AG04450 (cell line): ENCODE results near the gene NPC1. TPM values are rescaled to one million over a fixed set of nuclear protein-coding genes. Genes with fewer than 3 reads are reported as not detected.

Experiments used
- CTCF ChIA-PET: fragments of 300-600, 350-600 bp; formaldehyde crosslinking; extraction: SDS; loops from one replicate; lab custom pipeline; 2022; ENCODE audit warnings: antibody characterized with exemption, inconsistent platforms; lab: Charles Lee
- POLR2A ChIA-PET: fragments of 350-600 bp; formaldehyde crosslinking; extraction: SDS; loops from one replicate; lab custom pipeline; 2021; ENCODE audit warnings: antibody characterized with exemption, inconsistent platforms; lab: Yijun Ruan, JAX
- DNase-seq: peaks from one replicate; pipeline ENCODE4 v3.0.0-alpha.2; 2011; ENCODE audit warnings: low read depth, low spot score
- H3K27ac ChIP-seq: one replicate; pipeline ENCODE4 v1.5.1; 2012; ENCODE audit warnings: low read depth, low read length, control low read depth
- H3K27me3 ChIP-seq: one replicate; pipeline ENCODE4 v1.6.0; 2012; ENCODE audit warnings: low read length; ENCODE audit not compliant: control insufficient read depth, insufficient read depth
- H3K4me3 ChIP-seq: 2 replicates; pipeline ENCODE4 v1.5.1; 2011; ENCODE audit warnings: mild to moderate bottlenecking, low read depth, low read length, control low read depth
- H3K9me3 ChIP-seq: 2 replicates; pipeline ENCODE4 v1.5.1; 2012; ENCODE audit warnings: low read length; ENCODE audit not compliant: control insufficient read depth, insufficient read depth
- CTCF ChIP-seq: IDR thresholded peaks from 2 replicates; pipeline ENCODE4 v1.5.1; 2011; ENCODE audit warnings: low read depth, low read length, control low read depth, inconsistent platforms
- polyA plus RNA-seq: library from polyadenylated mRNA; depleted of rRNA; stranded (reverse); fragments of >200 nt; gene quantifications from 2 replicates; pipeline ENCODE4 v1.2.3, GENCODE V29; 2011

The NPC1 gene
- polyA plus RNA-seq, 1 experiment, result 10.8 TPM

DNA sequence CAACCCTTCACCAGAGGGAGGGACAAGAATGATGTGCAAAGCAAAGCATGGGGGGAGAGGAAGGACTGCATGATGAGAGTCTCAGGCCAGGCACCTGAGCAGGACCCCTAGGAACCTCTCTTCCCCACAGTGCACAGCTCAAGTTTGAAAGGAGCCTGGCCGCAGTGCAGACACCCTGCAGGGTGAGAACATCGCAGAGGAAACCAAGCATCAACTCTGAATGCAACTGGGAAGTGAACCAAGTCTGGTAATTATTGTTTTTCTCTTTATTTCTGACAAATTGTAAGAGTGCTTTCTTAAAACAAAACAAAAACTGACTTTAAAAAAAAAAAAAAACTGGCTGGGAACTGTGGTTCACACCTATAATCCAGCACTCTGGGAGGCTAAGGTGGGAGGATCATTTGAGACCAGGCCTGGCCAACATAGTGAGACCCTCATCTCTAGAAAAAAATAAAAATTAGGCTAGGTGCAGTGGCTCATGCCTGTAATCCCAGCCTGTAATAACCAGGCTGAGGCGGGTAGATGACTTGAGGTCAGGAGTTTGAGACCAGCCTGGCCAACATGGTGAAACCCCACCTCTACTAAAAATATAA lies 15.3 kb downstream of the NPC1 start:
- Histone ChIP-seq H3K9me3 (no peaks in the 10 kb centered on the region), H3K4me3 (no peak overlapping the region), H3K27ac (no peak overlapping the region), H3K27me3 (no peaks in the 10 kb centered on the region)
- no peak for TF ChIP-seq CTCF
- CTCF ChIA-PET, result interaction anchor here (1.1 kb wide), 1 partner anchor 132 kb away, joined by 4 read pairs; no protein-coding TSS in a partner anchor
- DNase-seq, result no peak
- POLR2A ChIA-PET, result no interaction called here

DNA sequence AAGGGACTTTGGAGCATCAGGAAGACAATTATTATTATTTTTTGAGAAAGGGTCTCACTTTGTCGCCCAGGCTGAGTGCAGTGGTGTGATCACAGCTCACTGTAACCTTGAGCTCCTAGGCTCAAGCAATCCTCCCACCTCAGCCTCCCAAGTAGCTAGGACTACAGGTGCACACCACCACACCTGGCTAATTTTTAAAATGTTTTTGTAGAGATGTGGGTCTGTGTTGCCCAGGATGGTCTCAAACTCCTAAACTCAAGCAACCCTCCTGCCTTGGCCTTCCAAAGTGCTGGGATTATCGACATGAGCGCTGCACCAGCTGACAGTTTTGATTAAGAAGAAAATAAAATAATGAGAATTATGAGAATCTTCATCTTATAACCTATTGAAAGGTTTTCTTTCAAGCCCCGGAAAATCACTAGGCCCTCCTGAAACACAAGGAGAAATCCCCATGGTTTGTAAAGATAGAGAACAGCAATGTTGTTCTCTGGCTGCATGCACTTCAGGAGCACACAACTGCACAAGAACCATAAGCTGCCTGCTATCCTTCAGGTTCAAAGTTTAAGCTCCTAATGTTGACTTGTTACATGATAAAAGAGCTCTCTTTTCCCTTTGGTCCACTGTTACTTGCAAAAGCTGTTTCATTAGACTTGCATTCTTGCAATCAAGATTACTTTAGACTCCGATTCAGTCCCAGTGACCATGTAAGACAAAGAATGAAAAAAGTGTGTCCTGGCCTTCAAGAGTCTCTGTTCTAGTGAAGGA lies 16.8 kb downstream of the NPC1 start:
- CTCF ChIA-PET, result interaction anchor here (1.0 to 1.8 kb wide), 3 partner anchors 12 to 134 kb away, joined by 3 to 4 read pairs (median 3); no protein-coding TSS in a partner anchor
- TF ChIP-seq CTCF, result no peak
- no peak overlapping the region for H3K4me3 ChIP-seq
- no peaks in the 10 kb centered on the region for H3K9me3 ChIP-seq
- H3K27me3 ChIP-seq, result no peaks in the 10 kb centered on the region
- no peak for DNase-seq
- H3K27ac ChIP-seq, result no peak overlapping the region
- POLR2A ChIA-PET, result no interaction called here

GRCh38 chr18:23568281-23569138 lies 17.8 kb downstream of the NPC1 start:
- TF ChIP-seq CTCF, result no peak
- no peak overlapping the region for H3K27ac ChIP-seq
- ChIA-PET POLR2A (no interaction called here), CTCF (interaction anchor here (1.0 to 1.8 kb wide), 2 partner anchors 63 to 135 kb away, joined by 3 to 4 read pairs; no protein-coding TSS in a partner anchor)
- no peak for DNase-seq
- no peak overlapping the region for H3K4me3 ChIP-seq
- H3K27me3 ChIP-seq, result no peaks in the 10 kb centered on the region
- no peaks in the 10 kb centered on the region for H3K9me3 ChIP-seq

DNA sequence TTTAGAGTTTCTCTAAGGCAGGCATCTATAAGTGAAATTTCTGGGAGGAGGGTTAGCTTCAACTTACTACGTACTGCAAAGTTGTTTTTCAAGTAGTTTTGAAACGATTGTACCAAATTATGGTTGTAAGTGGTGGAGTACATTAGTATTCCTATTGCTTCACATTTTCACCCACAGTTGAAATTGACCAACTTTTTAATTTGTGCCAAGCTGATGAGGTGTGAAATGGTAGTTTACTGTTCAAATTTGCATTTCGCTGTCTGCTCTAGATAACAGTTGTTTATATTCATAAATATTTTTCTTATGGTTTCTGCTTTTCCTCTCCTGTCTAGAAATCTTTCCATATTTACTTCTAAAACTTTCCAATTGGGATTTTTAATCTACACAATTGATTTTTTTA lies 18.6 kb downstream of the NPC1 start:
- no peaks in the 10 kb centered on the region for H3K27me3 ChIP-seq
- CTCF ChIA-PET, result no interaction called here
- no peaks in the 10 kb centered on the region for H3K9me3 ChIP-seq
- H3K27ac ChIP-seq, result no peak overlapping the region
- POLR2A ChIA-PET, result no interaction called here
- no peak for TF ChIP-seq CTCF
- DNase-seq, result no peak
- H3K4me3 ChIP-seq, result no peak overlapping the region
